GM12878 (cell line): Measurements from ENCODE around the gene SWI5. TPM values are rescaled to one million over a fixed set of nuclear protein-coding genes. Genes with fewer than 3 reads are reported as not detected.

ENCODE experiments used
- ATAC-seq: fragments of 200-7000 bp; cut with Tn5 transposase; 3 replicates; pipeline ENCODE4 v1.9.1; 2020; ENCODE audit warnings: mild to moderate bottlenecking, moderate library complexity
- BruUV-seq: library from RNA; stranded (reverse); fragments of 400-500 nt; replicated peaks from 2 replicates; lab custom pipeline; 2021; lab: Mats Ljungman, UMichigan
- CTCF ChIA-PET: fragments of 300-600 bp; sonication (Branson Sonifier 250); formaldehyde crosslinking; extraction: SDS; loops from one replicate; lab custom pipeline; 2021; ENCODE audit warnings: inconsistent platforms; lab: Yijun Ruan, JAX
- POLR2A ChIA-PET: fragments of 350-600 bp; formaldehyde crosslinking; extraction: SDS; loops from one replicate; lab custom pipeline; 2021; ENCODE audit warnings: inconsistent platforms; lab: Charles Lee
- RAD21 ChIA-PET: fragments of 300-600 bp; sonication (Branson Sonifier 250); formaldehyde crosslinking; loops from one replicate; lab custom pipeline; 2023; ENCODE audit warnings: antibody characterized with exemption; ENCODE audit not compliant: unreplicated experiment; lab: Charles Lee
- SMC1A ChIA-PET: fragments of 300-600 bp; sonication (Branson Sonifier 250); formaldehyde crosslinking; loops from one replicate; lab custom pipeline; 2023; ENCODE audit not compliant: unreplicated experiment, uncharacterized antibody; lab: Charles Lee
- DNase-seq: peaks from one replicate; pipeline ENCODE4 v3.0.0-alpha.2; 2011; ENCODE audit warnings: low read depth, low spot score
- FAIRE-seq: peaks from 3 replicates; lab custom pipeline; 2011; peaks lifted over from hg19 to GRCh38; lab: Jason Lieb, UNC
- H2AFZ ChIP-seq: 2 replicates; pipeline ENCODE4 v1.6.0; 2011; ENCODE audit warnings: low read depth, low read length, control low read depth; ENCODE audit not compliant: control insufficient read depth
- H3K27ac ChIP-seq: 2 replicates; pipeline ENCODE4 v1.5.1; 2011; ENCODE audit warnings: control low read depth; ENCODE audit not compliant: control insufficient read depth, insufficient read depth
- H3K27me3 ChIP-seq, 2 experiments: replicated peaks in 1 of 2; 2 replicates each; pipeline versions ENCODE4 v1.6.0 to v1.6.1; 2011; ENCODE audit warnings: low read length in 1 of 2; ENCODE audit not compliant: control insufficient read depth in 2 of 2, insufficient read depth in 2 of 2
- H3K36me3 ChIP-seq, 2 experiments: 2 replicates each; pipeline ENCODE4 v1.5.1; 2011; ENCODE audit warnings: low read length in 1 of 2; ENCODE audit not compliant: control insufficient read depth in 2 of 2, insufficient read depth in 2 of 2
- H3K4me1 ChIP-seq: 2 replicates; pipeline ENCODE4 v1.6.1; 2011; ENCODE audit warnings: mild to moderate bottlenecking, low read length, moderate library complexity, mixed read lengths; ENCODE audit not compliant: control insufficient read depth, insufficient read depth
- H3K4me2 ChIP-seq: 2 replicates; pipeline ENCODE4 v1.6.0; 2011; ENCODE audit warnings: control low read depth; ENCODE audit not compliant: control insufficient read depth, insufficient read depth
- H3K4me3 ChIP-seq: fragments of 200-600 bp; sonication (generic); 2 replicates; pipeline ENCODE4 v1.5.1; 2016
- H3K79me2 ChIP-seq: 2 replicates; pipeline ENCODE4 v1.6.0; 2011; ENCODE audit warnings: low read length; ENCODE audit not compliant: control insufficient read depth, insufficient read depth
- H3K9ac ChIP-seq: 2 replicates; pipeline ENCODE4 v1.8.0; 2011; ENCODE audit warnings: low read length, control low read depth, mixed read lengths; ENCODE audit not compliant: control insufficient read depth, insufficient read depth
- H3K9me3 ChIP-seq: replicated peaks from 3 replicates; pipeline ENCODE4 v1.5.1; 2011; ENCODE audit warnings: mild to moderate bottlenecking, low read length; ENCODE audit not compliant: control insufficient read depth, insufficient read depth
- H4K20me1 ChIP-seq: 2 replicates; pipeline ENCODE4 v1.6.0; 2011; ENCODE audit not compliant: control insufficient read depth, insufficient read depth
- EP300 ChIP-seq, 2 experiments: fragments of 150-350 bp in 1 of 2; IDR thresholded peaks; 2 replicates each; pipeline ENCODE4 v1.6.1; 2011 to 2012; ENCODE audit warnings: low read depth in 2 of 2, low read length in 2 of 2, borderline replicate concordance in 1 of 2, improper control_type of control experiment in 1 of 2, inconsistent platforms in 1 of 2; ENCODE audit not compliant: control insufficient read depth in 1 of 2
- HDAC2 ChIP-seq: fragments of 200-600 bp; sonication (generic); IDR thresholded peaks from 2 replicates; pipeline ENCODE4 v1.6.1; 2017
- IKZF2 ChIP-seq, 2 experiments: fragments of 450-650 bp; IDR thresholded peaks; 2 replicates each; pipeline ENCODE4 v1.6.1; 2017; ENCODE audit warnings: mild to moderate bottlenecking in 2 of 2, moderate library complexity in 2 of 2
- IRF5 ChIP-seq: fragments of 450-650 bp; IDR thresholded peaks from 2 replicates; pipeline ENCODE4 v1.6.1; 2017; ENCODE audit warnings: borderline replicate concordance
- LARP7 ChIP-seq: fragments of 450-650 bp; IDR thresholded peaks from 2 replicates; pipeline ENCODE4 v1.6.1; 2017; ENCODE audit warnings: mild to moderate bottlenecking
- NBN ChIP-seq: fragments of 450-650 bp; IDR thresholded peaks from 2 replicates; pipeline ENCODE4 v1.6.1; 2016
- NR2C2 ChIP-seq: IDR thresholded peaks from 2 replicates; pipeline ENCODE4 v1.6.1; 2011; ENCODE audit warnings: borderline replicate concordance, low read depth; ENCODE audit not compliant: control insufficient read depth, insufficient read length
- PBX3 ChIP-seq: IDR thresholded peaks from 2 replicates; pipeline ENCODE4 v1.6.1; 2011; ENCODE audit warnings: mild to moderate bottlenecking, low read depth, low read length, moderate library complexity; ENCODE audit not compliant: insufficient replicate concordance
- RUNX3 ChIP-seq: IDR thresholded peaks from 2 replicates; pipeline ENCODE4 v1.6.1; 2012; ENCODE audit warnings: low read length, inconsistent platforms
- SMAD1 ChIP-seq: fragments of 450-650 bp; IDR thresholded peaks from 2 replicates; pipeline ENCODE4 v1.6.1; 2018; ENCODE audit warnings: mild to moderate bottlenecking, low read depth; ENCODE audit not compliant: partially characterized antibody
- SMARCA5 ChIP-seq: fragments of 450-650 bp; IDR thresholded peaks from 2 replicates; pipeline ENCODE4 v1.6.1; 2017; ENCODE audit warnings: mild to moderate bottlenecking
- ZBTB4 ChIP-seq: fragments of 450-650 bp; formaldehyde crosslinking; IDR thresholded peaks from 2 replicates; pipeline ENCODE4 v1.4.0; 2022; ENCODE audit warnings: mild to moderate bottlenecking, moderate library complexity
- whole genome bisulfite sequencing: methylation state at CpG from one replicate; pipeline ENCODE4 v1.1.6; 2016; ENCODE audit warnings: low lambda C conversion rate; ENCODE audit not compliant: insufficient replicate concordance, insufficient coverage; ENCODE audit errors: missing lambda C conversion rate; 5-methylcytosine and 5-hydroxymethylcytosine counted together
- in situ Hi-C: fragments of 300-500 bp; cut with MboI; formaldehyde crosslinking; loops from 9 replicates; pipeline ENCODE4 v1.14.3; 2018; ENCODE audit warnings: mixed read lengths
- intact Hi-C: fragments of 100-400 bp; cut with micrococcal nuclease; formaldehyde crosslinking; loops from one replicate; pipeline ENCODE4 v1.14.2; 2022; ENCODE audit not compliant: unreplicated experiment
- polyA plus RNA-seq, 11 experiments: library from polyadenylated mRNA; depleted of rRNA in 4 of 11; unstranded in 6 of 11; stranded (reverse) in 5 of 11; fragments of >200 nt; fragmentation: Nextera tagmentation in 4 of 11; fragmentation: Illumina TruSeq in 1 of 11; extraction: Ambion mirVana in 4 of 11; extraction: Trizol in 1 of 11; gene quantifications; 1 replicate in 1 of 11; 2 replicates in 10 of 11; pipeline versions ENCODE4 v1.2.1 to v1.2.3, GENCODE V29; 2011 to 2016; ENCODE audit warnings: inconsistent platforms in 2 of 11, missing spikeins in 2 of 11, low read depth in 1 of 11
- total RNA-seq, 4 experiments: library from RNA; depleted of rRNA in 3 of 4; stranded (reverse); fragments of >200 nt in 3 of 4; fragmentation: Illumina TruSeq in 1 of 4; extraction: Trizol in 1 of 4; gene quantifications; 2 replicates each; pipeline versions ENCODE4 v1.2.1 to v1.2.3, GENCODE V29; 2013 to 2021

The SWI5 gene
- total and polyA plus RNA-seq, 10 of the 15 experiments (the other 5 are each of a cell fraction or from before 2014, with no cell fraction given), result 13.3 to 36.2 (median 18.1) TPM

DNA sequence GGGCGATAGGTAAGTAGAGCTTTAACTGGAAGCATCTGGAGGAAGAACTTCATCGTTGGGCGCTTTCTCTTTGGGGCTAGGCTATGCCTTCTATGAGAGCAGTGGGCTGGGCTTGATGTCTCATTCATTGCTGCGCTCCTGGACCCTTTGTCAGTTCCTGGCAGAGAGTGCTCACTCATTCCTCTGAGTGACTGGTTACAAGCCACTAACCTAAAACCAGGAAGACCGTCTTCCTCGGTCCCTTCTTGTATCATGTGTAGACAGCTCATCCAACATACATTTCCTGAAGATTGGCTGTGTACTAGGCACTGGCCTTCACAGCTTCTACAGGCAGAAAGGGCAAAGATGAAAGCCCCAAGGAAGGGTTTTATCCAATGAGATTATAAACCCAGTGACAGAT lies 6.4 kb downstream of the SWI5 start:
- no TSS peak for BruUV-seq

DNA sequence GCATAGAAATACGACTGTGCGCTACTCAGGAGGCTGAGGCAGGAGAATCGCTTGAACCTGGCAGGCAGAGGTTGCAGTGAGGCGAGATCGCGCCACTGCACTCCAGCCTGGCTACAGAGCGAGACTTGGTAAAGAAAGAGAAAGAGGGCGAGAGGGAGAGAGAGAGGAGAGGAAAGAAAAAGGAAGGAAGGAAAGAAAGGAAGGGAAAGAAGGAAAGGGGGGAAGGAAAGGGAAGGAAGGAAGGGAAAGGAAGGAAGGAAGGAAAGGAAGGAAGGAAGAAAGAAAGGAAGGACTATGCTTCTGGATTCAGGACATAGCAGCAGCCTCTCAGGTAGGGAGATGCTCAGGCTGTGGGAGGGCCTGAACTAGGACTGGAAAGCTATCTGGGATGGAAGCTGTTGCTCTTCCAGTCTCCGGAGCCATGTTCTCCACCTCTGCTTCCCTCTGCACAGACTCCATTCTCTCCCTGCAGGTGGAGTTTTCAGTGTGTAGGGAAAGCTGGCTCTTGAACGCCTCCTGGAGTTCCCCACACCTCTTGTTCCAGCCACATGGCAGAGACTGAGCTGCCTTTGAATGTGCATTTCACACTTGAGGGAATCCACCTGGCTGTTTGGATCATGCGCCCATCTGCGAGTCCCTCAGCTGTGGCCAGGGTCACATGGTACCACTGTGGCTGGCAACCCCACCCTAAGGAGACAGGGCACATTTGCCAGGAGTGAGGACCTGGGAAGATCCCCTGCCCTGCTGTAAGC lies 9.1 kb downstream of the SWI5 start:
- intact Hi-C loops, result no loop called here
- 75% methylated on average over 12 of the region's 12 CpGs for WGBS
- no peak for TF ChIP-seq ZBTB4 (CRISPR knock-in tag)
- TF ChIP-seq IRF5, result no peak
- TF ChIP-seq SMAD1, result no peak
- no peak for TF ChIP-seq PBX3
- no peak for TF ChIP-seq HDAC2
- TF ChIP-seq NBN, result no peak
- TF ChIP-seq RUNX3, result no peak
- TF ChIP-seq SMARCA5, result no peak
- TF ChIP-seq LARP7, result no peak

More for the DNA sequence above, 6.4 kb downstream of the SWI5 start:
- Histone ChIP-seq H3K4me2 (no peak overlapping the region), H3K4me1 (no peaks in the 10 kb centered on the region), H3K36me3 (no peaks in the 10 kb centered on the region), H3K79me2 (no peaks in the 10 kb centered on the region), H3K4me3 (no peak overlapping the region), H3K9me3 (no peaks in the 10 kb centered on the region), H2AFZ (no peak overlapping the region), H3K27me3 (no peaks in the 10 kb centered on the region; a peak in 1 of 4 replicates), H3K27ac (no peak overlapping the region), H3K9ac (no peak overlapping the region), H4K20me1 (no peaks in the 10 kb centered on the region)
- in situ Hi-C loops, result no loop called here
- WGBS, result 99% methylated on average over 6 of the region's 6 CpGs
- FAIRE-seq (no peak), ATAC-seq (no peak), DNase-seq (no peak)
- SMC1A ChIA-PET, result no interaction called here
- CTCF ChIA-PET, result interaction anchor here (0.9 kb wide), 1 partner anchor 9 kb away, joined by 5 read pairs; no protein-coding TSS in a partner anchor
- intact Hi-C loops, result no loop called here
- TF ChIP-seq NR2C2 (no peak), IKZF2 (IDR thresholded peaks at IDR 0.05) (no peak), EP300 (IDR thresholded peaks at IDR 0.05; ENCODE audit: borderline replicate concordance in 1 of 2, control insufficient read depth in 1 of 2, low read depth in 2 of 2, low read length in 2 of 2) (no peak)
- RAD21 ChIA-PET, result no interaction called here
- POLR2A ChIA-PET, result no interaction called here

More for the DNA sequence above, 9.1 kb downstream of the SWI5 start:
- FAIRE-seq, result no peak
- SMC1A ChIA-PET, result interaction anchor here (1.0 kb wide), 1 partner anchor 19 kb away, joined by 3 read pairs; no protein-coding TSS in a partner anchor
- in situ Hi-C loops, result no loop called here
- POLR2A ChIA-PET, result interaction anchor here (0.7 to 0.8 kb wide), 2 partner anchors 9 to 134 kb away, joined by 3 read pairs; partner anchors contain the start of genes GOLGA2 and SWI5
- no TSS peak for BruUV-seq
- Histone ChIP-seq H3K27ac (no peak overlapping the region), H3K4me3 (no peak overlapping the region), H3K36me3 (no peaks in the 10 kb centered on the region), H2AFZ (no peak overlapping the region), H3K9me3 (no peaks in the 10 kb centered on the region), H3K4me1 (no peaks in the 10 kb centered on the region), H3K9ac (no peak overlapping the region), H3K27me3 (no peaks in the 10 kb centered on the region; a peak in 1 of 4 replicates), H3K79me2 (no peaks in the 10 kb centered on the region), H3K4me2 (no peak overlapping the region), H4K20me1 (no peaks in the 10 kb centered on the region)
- RAD21 ChIA-PET, result interaction anchor here (0.5 kb wide), 1 partner anchor 23 kb away, joined by 3 read pairs; no protein-coding TSS in a partner anchor
- DNase-seq, result no peak
- CTCF ChIA-PET, result no interaction called here
- no peak for ATAC-seq
